Measurements from ENCODE around the gene HOXD11.

The HOXD11 gene

DNA sequence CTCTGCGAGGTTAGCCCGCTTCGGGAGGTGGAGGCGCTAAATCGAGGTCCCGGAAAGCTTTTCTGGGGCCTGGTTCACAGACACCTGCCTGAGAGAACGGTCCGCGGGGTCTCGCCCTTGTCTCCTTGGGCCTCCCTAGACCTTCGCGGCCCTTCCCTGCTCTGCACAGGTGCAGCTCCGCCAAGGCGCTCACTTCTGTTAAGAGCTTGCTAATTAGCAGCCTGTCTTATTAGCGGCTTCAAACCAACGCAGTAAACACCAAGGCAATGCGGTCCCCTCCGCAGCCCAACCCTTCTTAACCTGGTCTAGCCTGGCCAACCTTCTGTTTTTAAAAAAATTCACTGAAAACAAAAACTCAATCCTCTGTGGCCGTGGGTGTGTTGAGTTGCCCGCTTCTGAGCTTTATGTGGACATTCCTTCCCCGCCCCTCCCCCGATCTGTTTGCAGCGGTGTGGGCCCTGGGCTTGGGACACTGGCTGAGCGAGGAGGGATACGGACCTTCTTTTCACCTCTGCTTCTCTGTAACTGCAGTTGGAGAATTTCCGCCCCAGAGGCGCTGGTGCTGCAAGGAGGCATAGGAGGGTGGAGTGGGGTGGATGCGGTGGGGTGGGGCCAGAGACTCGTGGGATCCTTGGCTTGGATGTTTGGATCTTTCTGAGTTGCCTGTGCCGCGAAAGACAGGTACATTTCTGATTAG, 40.9 kb downstream of the HOXD11 start:
- H3K27ac ChIP-seq: no peak overlapping the region
- H3K4me3 ChIP-seq (IDR thresholded peaks at IDR 0.05; ENCODE audit: insufficient read depth, low read depth, low read length): no peak overlapping the region
- no peaks in the 10 kb centered on the region for H3K4me1 ChIP-seq (ENCODE audit: low read depth, poor library complexity, severe bottlenecking)
- TF ChIP-seq, protein P1, sequence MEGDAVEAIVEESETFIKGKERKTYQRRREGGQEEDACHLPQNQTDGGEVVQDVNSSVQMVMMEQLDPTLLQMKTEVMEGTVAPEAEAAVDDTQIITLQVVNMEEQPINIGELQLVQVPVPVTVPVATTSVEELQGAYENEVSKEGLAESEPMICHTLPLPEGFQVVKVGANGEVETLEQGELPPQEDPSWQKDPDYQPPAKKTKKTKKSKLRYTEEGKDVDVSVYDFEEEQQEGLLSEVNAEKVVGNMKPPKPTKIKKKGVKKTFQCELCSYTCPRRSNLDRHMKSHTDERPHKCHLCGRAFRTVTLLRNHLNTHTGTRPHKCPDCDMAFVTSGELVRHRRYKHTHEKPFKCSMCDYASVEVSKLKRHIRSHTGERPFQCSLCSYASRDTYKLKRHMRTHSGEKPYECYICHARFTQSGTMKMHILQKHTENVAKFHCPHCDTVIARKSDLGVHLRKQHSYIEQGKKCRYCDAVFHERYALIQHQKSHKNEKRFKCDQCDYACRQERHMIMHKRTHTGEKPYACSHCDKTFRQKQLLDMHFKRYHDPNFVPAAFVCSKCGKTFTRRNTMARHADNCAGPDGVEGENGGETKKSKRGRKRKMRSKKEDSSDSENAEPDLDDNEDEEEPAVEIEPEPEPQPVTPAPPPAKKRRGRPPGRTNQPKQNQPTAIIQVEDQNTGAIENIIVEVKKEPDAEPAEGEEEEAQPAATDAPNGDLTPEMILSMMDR (conservative IDR thresholded peaks at IDR 0.05; ENCODE audit: low read depth, low read length): no peak
- no peaks in the 10 kb centered on the region for H3K27me3 ChIP-seq (ENCODE audit: insufficient read depth, low read depth)
- no peaks in the 10 kb centered on the region for H4K20me1 ChIP-seq (ENCODE audit: insufficient read depth)
- H3K9ac ChIP-seq: no peak overlapping the region
- H3K36me3 ChIP-seq (ENCODE audit: insufficient read depth): no peaks in the 10 kb centered on the region
- H3K79me2 ChIP-seq (ENCODE audit: insufficient read depth, low read depth): no peaks in the 10 kb centered on the region
- no peak overlapping the region for H2AFZ ChIP-seq (ENCODE audit: low read depth)
- H3K4me2 ChIP-seq: no peak overlapping the region

DNA sequence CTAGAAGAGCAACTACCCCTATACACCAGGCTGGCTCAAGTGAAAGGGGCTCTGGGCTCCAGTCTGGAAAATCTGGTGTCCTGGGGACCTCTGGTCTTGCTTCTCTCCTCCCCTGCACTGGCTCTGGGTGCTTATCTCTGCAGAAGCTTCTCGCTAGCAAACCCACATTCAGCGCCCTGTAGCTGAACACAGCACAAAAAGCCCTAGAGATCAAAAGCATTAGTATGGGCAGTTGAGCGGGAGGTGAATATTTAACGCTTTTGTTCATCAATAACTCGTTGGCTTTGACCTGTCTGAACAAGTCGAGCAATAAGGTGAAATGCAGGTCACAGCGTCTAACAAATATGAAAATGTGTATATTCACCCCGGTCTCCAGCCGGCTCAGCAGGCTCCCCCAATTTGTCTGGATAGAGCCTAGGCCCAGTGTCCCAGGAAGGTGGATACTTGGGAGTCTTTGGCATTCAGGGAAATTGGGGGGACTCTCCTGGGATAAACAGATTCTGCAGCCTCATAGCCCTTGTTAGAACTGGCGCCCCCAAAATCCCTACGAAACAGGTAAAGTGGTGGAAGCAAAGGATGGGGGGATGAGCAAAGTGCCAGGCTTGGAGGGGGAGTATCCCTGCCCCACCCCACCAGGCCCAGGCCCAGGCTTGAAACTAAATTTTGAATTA, 41.8 kb downstream of the HOXD11 start:
- Histone ChIP-seq H3K4me1 (ENCODE audit: low read depth, poor library complexity, severe bottlenecking) (no peaks in the 10 kb centered on the region), H2AFZ (ENCODE audit: low read depth) (no peak overlapping the region), H3K27ac (no peak overlapping the region), H3K27me3 (ENCODE audit: insufficient read depth, low read depth) (no peaks in the 10 kb centered on the region), H3K79me2 (ENCODE audit: insufficient read depth, low read depth) (no peaks in the 10 kb centered on the region), H3K4me3 (IDR thresholded peaks at IDR 0.05; ENCODE audit: insufficient read depth, low read depth, low read length) (no peak overlapping the region), H3K4me2 (no peak overlapping the region), H3K36me3 (ENCODE audit: insufficient read depth) (no peaks in the 10 kb centered on the region), H4K20me1 (ENCODE audit: insufficient read depth) (no peaks in the 10 kb centered on the region), H3K9ac (no peak overlapping the region)
- TF ChIP-seq, protein P1 (conservative IDR thresholded peaks at IDR 0.05; ENCODE audit: low read depth, low read length): no peak

DNA sequence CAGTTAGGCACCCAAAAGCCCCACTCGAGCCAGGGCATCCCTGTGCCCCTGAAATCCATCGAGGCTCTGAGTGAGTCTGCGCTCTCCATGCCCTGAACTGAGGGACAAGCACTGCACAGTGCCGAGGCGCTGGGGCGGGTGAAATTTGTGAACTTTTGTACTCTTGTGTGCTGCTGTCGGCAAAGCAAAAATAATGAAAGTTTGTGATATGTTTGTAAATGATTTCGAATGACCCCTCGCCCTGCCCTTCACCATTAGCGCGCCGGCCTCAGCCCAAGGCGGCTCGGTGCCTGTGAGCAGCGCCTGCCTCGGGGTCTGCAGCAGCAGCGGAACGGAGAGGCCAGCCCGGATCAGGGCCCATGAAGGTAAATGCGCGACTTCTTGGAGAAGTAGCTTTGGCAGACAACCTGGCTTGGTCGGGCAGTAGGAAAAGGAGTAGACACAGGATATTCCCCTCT, 42.4 kb downstream of the HOXD11 start:
- no peak overlapping the region for H3K27ac ChIP-seq
- H3K36me3 ChIP-seq (ENCODE audit: insufficient read depth): no peaks in the 10 kb centered on the region
- no peak overlapping the region for H3K4me2 ChIP-seq
- no peak overlapping the region for H3K9ac ChIP-seq
- H3K79me2 ChIP-seq (ENCODE audit: insufficient read depth, low read depth): no peaks in the 10 kb centered on the region
- no peak overlapping the region for H3K4me3 ChIP-seq (IDR thresholded peaks at IDR 0.05; ENCODE audit: insufficient read depth, low read depth, low read length)
- TF ChIP-seq, protein P1 (conservative IDR thresholded peaks at IDR 0.05; ENCODE audit: low read depth, low read length): no peak
- no peaks in the 10 kb centered on the region for H3K4me1 ChIP-seq (ENCODE audit: low read depth, poor library complexity, severe bottlenecking)
- no peak overlapping the region for H2AFZ ChIP-seq (ENCODE audit: low read depth)
- no peaks in the 10 kb centered on the region for H3K27me3 ChIP-seq (ENCODE audit: insufficient read depth, low read depth)
- H4K20me1 ChIP-seq (ENCODE audit: insufficient read depth): no peaks in the 10 kb centered on the region

DNA sequence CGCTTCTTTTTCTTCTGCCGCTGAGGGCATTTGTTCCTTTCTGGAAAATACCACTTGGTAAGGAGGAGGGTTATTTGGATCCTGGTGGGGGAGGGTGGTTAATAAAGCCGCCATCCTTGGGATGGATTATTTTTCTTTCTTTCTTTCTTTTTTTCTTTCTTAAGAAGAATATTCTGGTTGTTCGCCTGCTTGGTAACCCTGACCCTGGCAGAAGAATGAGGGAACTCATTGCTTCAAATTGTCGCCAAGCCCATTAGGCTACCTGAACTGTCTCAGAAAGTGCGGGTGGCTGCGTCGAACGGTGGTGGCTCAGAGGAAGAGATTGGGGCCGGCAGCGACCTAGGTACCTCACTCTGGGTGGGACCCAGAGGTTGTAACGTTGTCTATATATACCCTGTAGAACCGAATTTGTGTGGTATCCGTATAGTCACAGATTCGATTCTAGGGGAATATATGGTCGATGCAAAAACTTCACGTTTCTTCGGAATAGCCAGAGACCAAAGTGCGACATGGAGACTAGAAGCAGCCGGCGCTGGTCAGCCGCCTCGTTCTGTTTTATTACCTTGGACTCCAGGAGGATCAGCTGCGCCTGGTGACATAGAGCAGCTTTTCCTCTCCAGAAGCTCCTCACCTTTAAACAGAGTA, 43.0 kb downstream of the HOXD11 start:
- Histone ChIP-seq H3K4me1 (ENCODE audit: low read depth, poor library complexity, severe bottlenecking) (no peaks in the 10 kb centered on the region), H3K79me2 (ENCODE audit: insufficient read depth, low read depth) (no peaks in the 10 kb centered on the region), H3K9ac (no peak overlapping the region), H3K27me3 (ENCODE audit: insufficient read depth, low read depth) (no peaks in the 10 kb centered on the region), H2AFZ (ENCODE audit: low read depth) (no peak overlapping the region), H3K4me2 (no peak overlapping the region), H3K4me3 (IDR thresholded peaks at IDR 0.05; ENCODE audit: insufficient read depth, low read depth, low read length) (no peak overlapping the region), H3K36me3 (ENCODE audit: insufficient read depth) (no peaks in the 10 kb centered on the region), H4K20me1 (ENCODE audit: insufficient read depth) (no peaks in the 10 kb centered on the region), H3K27ac (no peak overlapping the region)
- TF ChIP-seq, protein P1 (conservative IDR thresholded peaks at IDR 0.05; ENCODE audit: low read depth, low read length): no peak
